GM12878 (cell line): ENCODE data around the gene ZNF467. TPM values are rescaled to one million over a fixed set of nuclear protein-coding genes. Genes with fewer than 3 reads are reported as not detected.

Source experiments
- ATAC-seq: fragments of 200-7000 bp; cut with Tn5 transposase; 3 replicates; pipeline ENCODE4 v1.9.1; 2020; ENCODE audit warnings: mild to moderate bottlenecking, moderate library complexity
- BruUV-seq: library from RNA; stranded (reverse); fragments of 400-500 nt; replicated peaks from 2 replicates; lab custom pipeline; 2021; lab: Mats Ljungman, UMichigan
- CTCF ChIA-PET: fragments of 300-600 bp; sonication (Branson Sonifier 250); formaldehyde crosslinking; extraction: SDS; loops from one replicate; lab custom pipeline; 2021; ENCODE audit warnings: inconsistent platforms; lab: Yijun Ruan, JAX
- POLR2A ChIA-PET: fragments of 350-600 bp; formaldehyde crosslinking; extraction: SDS; loops from one replicate; lab custom pipeline; 2021; ENCODE audit warnings: inconsistent platforms; lab: Charles Lee
- RAD21 ChIA-PET: fragments of 300-600 bp; sonication (Branson Sonifier 250); formaldehyde crosslinking; loops from one replicate; lab custom pipeline; 2023; ENCODE audit warnings: antibody characterized with exemption; ENCODE audit not compliant: unreplicated experiment; lab: Charles Lee
- SMC1A ChIA-PET: fragments of 300-600 bp; sonication (Branson Sonifier 250); formaldehyde crosslinking; loops from one replicate; lab custom pipeline; 2023; ENCODE audit not compliant: unreplicated experiment, uncharacterized antibody; lab: Charles Lee
- DNase-seq: peaks from one replicate; pipeline ENCODE4 v3.0.0-alpha.2; 2011; ENCODE audit warnings: low read depth, low spot score
- FAIRE-seq: peaks from 3 replicates; lab custom pipeline; 2011; peaks lifted over from hg19 to GRCh38; lab: Jason Lieb, UNC
- H2AFZ ChIP-seq: 2 replicates; pipeline ENCODE4 v1.6.0; 2011; ENCODE audit warnings: low read depth, low read length, control low read depth; ENCODE audit not compliant: control insufficient read depth
- H3K27ac ChIP-seq: 2 replicates; pipeline ENCODE4 v1.5.1; 2011; ENCODE audit warnings: control low read depth; ENCODE audit not compliant: control insufficient read depth, insufficient read depth
- H3K27me3 ChIP-seq, 2 experiments: replicated peaks in 1 of 2; 2 replicates each; pipeline versions ENCODE4 v1.6.0 to v1.6.1; 2011; ENCODE audit warnings: low read length in 1 of 2; ENCODE audit not compliant: control insufficient read depth in 2 of 2, insufficient read depth in 2 of 2
- H3K36me3 ChIP-seq, 2 experiments: 2 replicates each; pipeline ENCODE4 v1.5.1; 2011; ENCODE audit warnings: low read length in 1 of 2; ENCODE audit not compliant: control insufficient read depth in 2 of 2, insufficient read depth in 2 of 2
- H3K4me1 ChIP-seq: 2 replicates; pipeline ENCODE4 v1.6.1; 2011; ENCODE audit warnings: mild to moderate bottlenecking, low read length, moderate library complexity, mixed read lengths; ENCODE audit not compliant: control insufficient read depth, insufficient read depth
- H3K4me2 ChIP-seq: 2 replicates; pipeline ENCODE4 v1.6.0; 2011; ENCODE audit warnings: control low read depth; ENCODE audit not compliant: control insufficient read depth, insufficient read depth
- H3K4me3 ChIP-seq: fragments of 200-600 bp; sonication (generic); 2 replicates; pipeline ENCODE4 v1.5.1; 2016
- H3K79me2 ChIP-seq: 2 replicates; pipeline ENCODE4 v1.6.0; 2011; ENCODE audit warnings: low read length; ENCODE audit not compliant: control insufficient read depth, insufficient read depth
- H3K9ac ChIP-seq: 2 replicates; pipeline ENCODE4 v1.8.0; 2011; ENCODE audit warnings: low read length, control low read depth, mixed read lengths; ENCODE audit not compliant: control insufficient read depth, insufficient read depth
- H3K9me3 ChIP-seq: replicated peaks from 3 replicates; pipeline ENCODE4 v1.5.1; 2011; ENCODE audit warnings: mild to moderate bottlenecking, low read length; ENCODE audit not compliant: control insufficient read depth, insufficient read depth
- H4K20me1 ChIP-seq: 2 replicates; pipeline ENCODE4 v1.6.0; 2011; ENCODE audit not compliant: control insufficient read depth, insufficient read depth
- DPF2 ChIP-seq: fragments of 450-650 bp; IDR thresholded peaks from 2 replicates; pipeline ENCODE4 v1.6.1; 2017; ENCODE audit warnings: mild to moderate bottlenecking
- E2F8 ChIP-seq: fragments of 450-650 bp; IDR thresholded peaks from 2 replicates; pipeline ENCODE4 v1.6.1; 2018; ENCODE audit warnings: mild to moderate bottlenecking, low read depth, moderate library complexity; ENCODE audit not compliant: partially characterized antibody
- GATAD2B ChIP-seq: fragments of 450-650 bp; conservative IDR thresholded peaks from 2 replicates; pipeline ENCODE4 v1.6.1; 2017; ENCODE audit warnings: low read depth, mild to moderate bottlenecking, moderate library complexity
- JUNB ChIP-seq: IDR thresholded peaks from 2 replicates; pipeline ENCODE4 v1.6.1; 2016; ENCODE audit warnings: antibody characterized with exemption, mild to moderate bottlenecking
- KAT2A ChIP-seq: conservative IDR thresholded peaks from 2 replicates; pipeline ENCODE4 v1.6.1; 2011; ENCODE audit warnings: low read depth, low read length; ENCODE audit not compliant: control insufficient read depth
- NBN ChIP-seq: fragments of 450-650 bp; IDR thresholded peaks from 2 replicates; pipeline ENCODE4 v1.6.1; 2016
- POLR2AphosphoS5 ChIP-seq: IDR thresholded peaks from 2 replicates; pipeline ENCODE4 v1.6.1; 2011; ENCODE audit warnings: mild to moderate bottlenecking, low read length, inconsistent platforms
- RUNX3 ChIP-seq: IDR thresholded peaks from 2 replicates; pipeline ENCODE4 v1.6.1; 2012; ENCODE audit warnings: low read length, inconsistent platforms
- SMAD1 ChIP-seq: fragments of 450-650 bp; IDR thresholded peaks from 2 replicates; pipeline ENCODE4 v1.6.1; 2018; ENCODE audit warnings: mild to moderate bottlenecking, low read depth; ENCODE audit not compliant: partially characterized antibody
- TAF1 ChIP-seq: IDR thresholded peaks from 2 replicates; pipeline ENCODE4 v1.6.1; 2011; ENCODE audit warnings: mild to moderate bottlenecking, low read depth, low read length, borderline replicate concordance
- ZBTB11 ChIP-seq: fragments of 450-650 bp; formaldehyde crosslinking; IDR thresholded peaks from 2 replicates; pipeline ENCODE4 v1.5.0; 2022; ENCODE audit warnings: mild to moderate bottlenecking, missing genetic modification characterization
- WGBS: methylation state at CpG from one replicate; pipeline ENCODE4 v1.1.6; 2016; ENCODE audit warnings: low lambda C conversion rate; ENCODE audit not compliant: insufficient replicate concordance, insufficient coverage; ENCODE audit errors: missing lambda C conversion rate; 5-methylcytosine and 5-hydroxymethylcytosine counted together
- in situ Hi-C: fragments of 300-500 bp; cut with MboI; formaldehyde crosslinking; loops from 9 replicates; pipeline ENCODE4 v1.14.3; 2018; ENCODE audit warnings: mixed read lengths
- intact Hi-C: fragments of 100-400 bp; cut with micrococcal nuclease; formaldehyde crosslinking; loops from one replicate; pipeline ENCODE4 v1.14.2; 2022; ENCODE audit not compliant: unreplicated experiment
- polyA plus RNA-seq, 11 experiments: library from polyadenylated mRNA; depleted of rRNA in 4 of 11; unstranded in 6 of 11; stranded (reverse) in 5 of 11; fragments of >200 nt; fragmentation: Nextera tagmentation in 4 of 11; fragmentation: Illumina TruSeq in 1 of 11; extraction: Ambion mirVana in 4 of 11; extraction: Trizol in 1 of 11; gene quantifications; 1 replicate in 1 of 11; 2 replicates in 10 of 11; pipeline versions ENCODE4 v1.2.1 to v1.2.3, GENCODE V29; 2011 to 2016; ENCODE audit warnings: inconsistent platforms in 2 of 11, missing spikeins in 2 of 11, low read depth in 1 of 11
- total RNA-seq, 4 experiments: library from RNA; depleted of rRNA in 3 of 4; stranded (reverse); fragments of >200 nt in 3 of 4; fragmentation: Illumina TruSeq in 1 of 4; extraction: Trizol in 1 of 4; gene quantifications; 2 replicates each; pipeline versions ENCODE4 v1.2.1 to v1.2.3, GENCODE V29; 2013 to 2021

The ZNF467 gene
- total and polyA plus RNA-seq, 10 of the 15 experiments (the other 5 are each of a cell fraction or from before 2014, with no cell fraction given), result not detected

- SMC1A ChIA-PET, result no interaction called here
- in situ Hi-C loops (no loop called here), intact Hi-C loops (no loop called here)
- no peaks in the 10 kb centered on the region for H3K79me2 ChIP-seq
- RAD21 ChIA-PET, result interaction anchor here (0.9 kb wide), 1 partner anchor 156 kb away, joined by 3 read pairs; no protein-coding TSS in a partner anchor
- no peak for DNase-seq
- no peak for TF ChIP-seq RUNX3
- no peak for TF ChIP-seq NBN
- no peak for TF ChIP-seq SMAD1
- no peak overlapping the region for H3K9ac ChIP-seq
- POLR2A ChIA-PET, result no interaction called here
- 67% methylated on average over 3 of the region's 9 CpGs for WGBS
- no peak overlapping the region for H3K4me3 ChIP-seq
- H2AFZ ChIP-seq, result no peak overlapping the region
- H3K4me2 ChIP-seq, result no peak overlapping the region
- no peak for FAIRE-seq
- H3K36me3 ChIP-seq, result no peaks in the 10 kb centered on the region
- H3K9me3 ChIP-seq, result no peaks in the 10 kb centered on the region
- H3K27ac ChIP-seq, result no peak overlapping the region
- ATAC-seq, result no peak
- no peaks in the 10 kb centered on the region for H4K20me1 ChIP-seq
- no peaks in the 10 kb centered on the region for H3K4me1 ChIP-seq
- BruUV-seq, result no TSS peak
- no peaks in the 10 kb centered on the region; a peak in 2 of 4 replicates for H3K27me3 ChIP-seq
- CTCF ChIA-PET, result no interaction called here
Measured at GRCh38 chr7:149818536-149818840, 45.1 kb upstream of the ZNF467 start.

GRCh38 chr7:149817836-149818535 lies 44.6 kb upstream of the ZNF467 start:
- no peak for DNase-seq
- no peaks in the 10 kb centered on the region for H3K79me2 ChIP-seq
- BruUV-seq, result no TSS peak
- H3K36me3 ChIP-seq, result no peaks in the 10 kb centered on the region
- POLR2A ChIA-PET, result no interaction called here
- CTCF ChIA-PET, result no interaction called here
- no peak overlapping the region for H3K4me3 ChIP-seq
- no peaks in the 10 kb centered on the region; a peak in 2 of 4 replicates for H3K27me3 ChIP-seq
- intact Hi-C loops (no loop called here), in situ Hi-C loops (no loop called here)
- no peaks in the 10 kb centered on the region for H3K9me3 ChIP-seq
- SMC1A ChIA-PET, result no interaction called here
- no peak overlapping the region for H2AFZ ChIP-seq
- FAIRE-seq, result no peak
- 42% methylated on average over 23 of the region's 23 CpGs for WGBS
- no peak overlapping the region for H3K4me2 ChIP-seq
- no peaks in the 10 kb centered on the region for H4K20me1 ChIP-seq
- H3K27ac ChIP-seq, result no peak overlapping the region
- H3K4me1 ChIP-seq, result no peaks in the 10 kb centered on the region
- RAD21 ChIA-PET, result interaction anchor here (0.9 kb wide), 1 partner anchor 155 kb away, joined by 3 read pairs; no protein-coding TSS in a partner anchor
- H3K9ac ChIP-seq, result no peak overlapping the region
- ATAC-seq, result no peak
- TF ChIP-seq JUNB (no peak), E2F8 (no peak), TAF1 (no peak), DPF2 (no peak), GATAD2B (no peak), KAT2A (no peak), POLR2AphosphoS5 (no peak), ZBTB11 (no peak)
